ENCODE data around the gene BACH2. TPM values are rescaled to one million over a fixed set of nuclear protein-coding genes. Genes with fewer than 3 reads are reported as not detected.
A peak's percentile ranks its signal among the peaks of the same experiment; 100 is the strongest.

Gene BACH2
- total RNA-seq, 1 donor from 2014 or later, result 3.9 TPM

DNA sequence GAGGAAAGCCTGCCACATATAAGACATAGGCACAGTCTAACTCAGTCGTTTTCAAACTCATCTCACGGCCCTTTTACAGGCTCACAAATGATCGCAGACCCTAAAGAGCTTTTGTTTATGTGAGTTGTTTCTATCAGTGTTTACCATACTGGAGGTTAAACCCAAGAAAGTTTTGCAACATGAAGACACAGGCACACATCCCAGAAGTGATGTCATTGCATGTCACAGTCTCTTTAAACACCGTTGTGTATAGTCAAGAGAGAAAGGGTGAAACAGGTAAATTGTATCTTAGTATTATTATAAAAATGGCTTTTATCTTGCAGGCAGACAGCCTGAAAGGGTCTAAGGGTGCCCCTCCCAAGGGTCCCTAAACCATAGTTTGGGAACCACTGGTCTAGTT lies 96.7 kb downstream of the BACH2 start:
- Histone ChIP-seq H3K4me2 (no peak overlapping the region), H4K20me1 (ENCODE audit: low read depth) (no peaks in the 10 kb centered on the region), H3K4me3 (no peak overlapping the region), H3K9ac (no peak overlapping the region), H3K27me3 (no peaks in the 10 kb centered on the region), H3K27ac (no peak overlapping the region), H3K9me3 (ENCODE audit: low read depth) (no peaks in the 10 kb centered on the region), H3K4me1 (peaks cover 12% of the 10 kb centered on the region), H3F3A (ENCODE audit: low read depth) (peaks cover 2% of the 10 kb centered on the region), H3K79me2 (ENCODE audit: low read depth) (no peaks in the 10 kb centered on the region), H3K36me3 (no peaks in the 10 kb centered on the region), H2AFZ (replicated peaks) (no peak overlapping the region)
- Mint-ChIP-seq H3K9me3 (peaks cover 32% of the 10 kb centered on the region), H3K27me3 (ENCODE audit: insufficient read depth, low read depth) (peaks cover 3% of the 10 kb centered on the region), H3K27ac (no peak overlapping the region), H3K36me3 (peaks cover 41% of the 10 kb centered on the region), H3K4me1 (peaks cover 22% of the 10 kb centered on the region), H3K4me3 (no peak overlapping the region)
- no peak for TF ChIP-seq EZH2phosphoT487 (IDR thresholded peaks at IDR 0.05)
- TF ChIP-seq, protein P1, sequence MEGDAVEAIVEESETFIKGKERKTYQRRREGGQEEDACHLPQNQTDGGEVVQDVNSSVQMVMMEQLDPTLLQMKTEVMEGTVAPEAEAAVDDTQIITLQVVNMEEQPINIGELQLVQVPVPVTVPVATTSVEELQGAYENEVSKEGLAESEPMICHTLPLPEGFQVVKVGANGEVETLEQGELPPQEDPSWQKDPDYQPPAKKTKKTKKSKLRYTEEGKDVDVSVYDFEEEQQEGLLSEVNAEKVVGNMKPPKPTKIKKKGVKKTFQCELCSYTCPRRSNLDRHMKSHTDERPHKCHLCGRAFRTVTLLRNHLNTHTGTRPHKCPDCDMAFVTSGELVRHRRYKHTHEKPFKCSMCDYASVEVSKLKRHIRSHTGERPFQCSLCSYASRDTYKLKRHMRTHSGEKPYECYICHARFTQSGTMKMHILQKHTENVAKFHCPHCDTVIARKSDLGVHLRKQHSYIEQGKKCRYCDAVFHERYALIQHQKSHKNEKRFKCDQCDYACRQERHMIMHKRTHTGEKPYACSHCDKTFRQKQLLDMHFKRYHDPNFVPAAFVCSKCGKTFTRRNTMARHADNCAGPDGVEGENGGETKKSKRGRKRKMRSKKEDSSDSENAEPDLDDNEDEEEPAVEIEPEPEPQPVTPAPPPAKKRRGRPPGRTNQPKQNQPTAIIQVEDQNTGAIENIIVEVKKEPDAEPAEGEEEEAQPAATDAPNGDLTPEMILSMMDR (IDR thresholded peaks at IDR 0.05), result no peak
- no peak for TF ChIP-seq EZH2 (IDR thresholded peaks at IDR 0.05)
- no peak for DNase-seq (ENCODE audit: low spot score)

DNA sequence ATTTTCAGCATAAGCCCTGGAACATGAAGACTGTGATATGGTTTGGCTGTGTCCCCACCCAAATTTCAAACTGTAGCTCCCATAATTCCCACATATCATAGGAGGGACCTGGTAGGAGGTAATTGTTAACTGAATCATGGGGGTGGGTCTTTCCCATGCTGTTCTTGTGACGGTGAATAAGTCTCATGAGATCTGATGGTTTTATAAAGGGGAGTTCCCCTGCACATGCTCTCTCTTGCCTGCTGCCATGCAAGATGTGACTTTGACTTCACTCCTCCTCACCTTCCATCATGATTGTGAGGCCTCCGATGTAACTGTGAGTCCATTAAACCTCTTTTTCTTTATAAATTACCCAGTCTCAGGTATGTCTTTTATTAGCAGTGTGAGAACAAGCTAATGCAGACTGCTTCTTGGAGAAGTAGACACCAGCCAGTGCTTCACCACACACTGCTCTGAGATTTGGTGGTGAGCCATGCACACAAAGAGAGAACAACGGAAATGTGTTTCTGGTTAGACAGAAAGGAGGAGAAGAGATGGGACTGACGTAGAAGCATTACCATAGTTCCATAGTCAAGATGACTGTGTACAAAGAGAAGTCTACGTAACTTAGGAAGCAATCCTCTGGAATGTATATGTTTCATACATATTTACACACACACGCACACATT lies 97.8 kb downstream of the BACH2 start:
- no peak for TF ChIP-seq EZH2 (IDR thresholded peaks at IDR 0.05)
- TF ChIP-seq EZH2phosphoT487 (IDR thresholded peaks at IDR 0.05), result no peak
- TF ChIP-seq, protein P1 (IDR thresholded peaks at IDR 0.05), result no peak
- Histone ChIP-seq H4K20me1 (ENCODE audit: low read depth) (no peaks in the 10 kb centered on the region), H3K36me3 (no peaks in the 10 kb centered on the region), H3K9me3 (ENCODE audit: low read depth) (no peaks in the 10 kb centered on the region), H2AFZ (replicated peaks) (no peak overlapping the region), H3F3A (ENCODE audit: low read depth) (peaks cover 2% of the 10 kb centered on the region), H3K4me3 (no peak overlapping the region), H3K27ac (no peak overlapping the region), H3K27me3 (no peaks in the 10 kb centered on the region), H3K4me2 (no peak overlapping the region), H3K79me2 (ENCODE audit: low read depth) (no peaks in the 10 kb centered on the region), H3K4me1 (peaks cover 2% of the 10 kb centered on the region), H3K9ac (no peak overlapping the region)
- Mint-ChIP-seq H3K27me3 (ENCODE audit: insufficient read depth, low read depth) (peaks cover 3% of the 10 kb centered on the region), H3K9me3 (peaks cover 32% of the 10 kb centered on the region), H3K4me3 (no peak overlapping the region), H3K36me3 (peaks cover 35% of the 10 kb centered on the region), H3K4me1 (peaks cover 21% of the 10 kb centered on the region), H3K27ac (no peak overlapping the region)
- DNase-seq (ENCODE audit: low spot score), result no peak

- Mint-ChIP-seq H3K27me3 (ENCODE audit: insufficient read depth, low read depth) (peaks cover 3% of the 10 kb centered on the region), H3K4me3 (no peak overlapping the region), H3K4me1 (peaks cover 24% of the 10 kb centered on the region), H3K27ac (peak overlapping the region; percentile 64), H3K36me3 (peaks cover 30% of the 10 kb centered on the region), H3K9me3 (peaks cover 32% of the 10 kb centered on the region)
- H3K36me3 ChIP-seq, result no peaks in the 10 kb centered on the region
- no peaks in the 10 kb centered on the region for H4K20me1 ChIP-seq (ENCODE audit: low read depth)
- no peak overlapping the region for H3K4me2 ChIP-seq
- no peak overlapping the region for H3K9ac ChIP-seq
- DNase-seq (ENCODE audit: low spot score), result peak; percentile 17
- H3K79me2 ChIP-seq (ENCODE audit: low read depth), result no peaks in the 10 kb centered on the region
- no peaks in the 10 kb centered on the region for H3K27me3 ChIP-seq
- H3K4me3 ChIP-seq, result no peak overlapping the region
- H3K4me1 ChIP-seq, result no peaks in the 10 kb centered on the region
- H3K9me3 ChIP-seq (ENCODE audit: low read depth), result no peaks in the 10 kb centered on the region
- TF ChIP-seq, protein P1 (IDR thresholded peaks at IDR 0.05), result no peak
- no peak for TF ChIP-seq EZH2phosphoT487 (IDR thresholded peaks at IDR 0.05)
- TF ChIP-seq EZH2 (IDR thresholded peaks at IDR 0.05), result no peak
- no peak overlapping the region for H3K27ac ChIP-seq
- no peak overlapping the region for H2AFZ ChIP-seq (replicated peaks)
- H3F3A ChIP-seq (ENCODE audit: low read depth), result peaks cover 2% of the 10 kb centered on the region
These were observed 98.7 kb downstream of the BACH2 start for GRCh38 chr6:90197854-90198496.

Data from neural progenitor cell (in vitro differentiated cells).